Neural cell (in vitro differentiated cells): ENCODE data around the gene KCNJ1.

Source experiments
- CTCF ChIP-seq: fragments of 450-650 bp; IDR thresholded peaks from 2 replicates; pipeline ENCODE4 v1.5.1; 2014; ENCODE audit warnings: antibody characterized with exemption, mild to moderate bottlenecking, moderate library complexity; ENCODE audit not compliant: poor library complexity, severe bottlenecking
- EP300 ChIP-seq: fragments of 450-650 bp; conservative IDR thresholded peaks from 2 replicates; pipeline ENCODE4 v1.6.1; 2014; ENCODE audit warnings: antibody characterized with exemption, mild to moderate bottlenecking, moderate library complexity; ENCODE audit not compliant: poor library complexity, severe bottlenecking
- EZH2 ChIP-seq: fragments of 200-600, 300-800 bp; shearing (Covaris generic), sonication (generic); IDR thresholded peaks from 2 replicates; pipeline ENCODE4 v1.6.1; 2014; ENCODE audit warnings: antibody characterized with exemption, low read length, borderline replicate concordance, mild to moderate bottlenecking; ENCODE audit not compliant: insufficient read depth, poor library complexity, severe bottlenecking
- MXI1 ChIP-seq: fragments of 450-650 bp; conservative IDR thresholded peaks from 2 replicates; pipeline ENCODE4 v1.6.1; 2014; ENCODE audit warnings: antibody characterized with exemption, mild to moderate bottlenecking; ENCODE audit not compliant: poor library complexity, severe bottlenecking
- POLR2AphosphoS5 ChIP-seq: IDR thresholded peaks from 2 replicates; pipeline ENCODE4 v1.6.1; 2012

GRCh38 chr11:128835741-128836430 is 31.2 kb downstream of the KCNJ1 start:
- TF ChIP-seq MXI1 (no peak), CTCF (no peak), EZH2 (no peak), POLR2AphosphoS5 (no peak), EP300 (no peak)
